Measurements from ENCODE around the gene PITPNC1. TPM values are rescaled to one million over a fixed set of nuclear protein-coding genes. Genes with fewer than 3 reads are reported as not detected.

The PITPNC1 gene
- total RNA-seq, 4 donors from 2014 or later: 1.9 to 12.4 (median 5.2) TPM

DNA sequence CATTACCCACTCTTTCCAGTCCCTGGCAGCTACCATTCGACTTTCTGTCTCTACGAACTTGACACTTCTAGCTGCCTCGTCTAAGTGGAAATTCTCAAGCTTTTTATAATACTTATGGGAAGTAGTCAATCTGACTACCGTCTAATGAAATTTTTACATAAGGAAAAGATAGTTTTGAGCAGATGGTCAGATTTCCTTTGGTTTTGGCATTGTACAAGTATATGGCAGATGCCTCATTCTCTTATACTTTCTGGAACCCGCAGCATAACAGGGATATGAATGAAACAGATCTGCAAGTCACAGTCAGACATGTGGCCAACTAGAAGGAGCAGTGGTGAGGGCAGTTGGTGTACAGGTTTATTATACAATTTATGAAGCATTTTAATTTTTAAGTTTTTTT, 146.0 kb downstream of the PITPNC1 start:
- H3K27me3 ChIP-seq: no peaks in the 10 kb centered on the region
- DNase-seq: no peak
- H3K4me3 ChIP-seq: no peak overlapping the region
- no peaks in the 10 kb centered on the region for H3K36me3 ChIP-seq
- no peak for TF ChIP-seq POLR2A (IDR thresholded peaks at IDR 0.05)
- TF ChIP-seq, protein P1, sequence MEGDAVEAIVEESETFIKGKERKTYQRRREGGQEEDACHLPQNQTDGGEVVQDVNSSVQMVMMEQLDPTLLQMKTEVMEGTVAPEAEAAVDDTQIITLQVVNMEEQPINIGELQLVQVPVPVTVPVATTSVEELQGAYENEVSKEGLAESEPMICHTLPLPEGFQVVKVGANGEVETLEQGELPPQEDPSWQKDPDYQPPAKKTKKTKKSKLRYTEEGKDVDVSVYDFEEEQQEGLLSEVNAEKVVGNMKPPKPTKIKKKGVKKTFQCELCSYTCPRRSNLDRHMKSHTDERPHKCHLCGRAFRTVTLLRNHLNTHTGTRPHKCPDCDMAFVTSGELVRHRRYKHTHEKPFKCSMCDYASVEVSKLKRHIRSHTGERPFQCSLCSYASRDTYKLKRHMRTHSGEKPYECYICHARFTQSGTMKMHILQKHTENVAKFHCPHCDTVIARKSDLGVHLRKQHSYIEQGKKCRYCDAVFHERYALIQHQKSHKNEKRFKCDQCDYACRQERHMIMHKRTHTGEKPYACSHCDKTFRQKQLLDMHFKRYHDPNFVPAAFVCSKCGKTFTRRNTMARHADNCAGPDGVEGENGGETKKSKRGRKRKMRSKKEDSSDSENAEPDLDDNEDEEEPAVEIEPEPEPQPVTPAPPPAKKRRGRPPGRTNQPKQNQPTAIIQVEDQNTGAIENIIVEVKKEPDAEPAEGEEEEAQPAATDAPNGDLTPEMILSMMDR (IDR thresholded peaks at IDR 0.05): no peak
- H3K27ac ChIP-seq: no peak overlapping the region
- no peaks in the 10 kb centered on the region for H3K9me3 ChIP-seq
- H3K4me1 ChIP-seq: peaks cover 0 to 6% (median 0%) of the 10 kb centered on the region in 4 donors

DNA sequence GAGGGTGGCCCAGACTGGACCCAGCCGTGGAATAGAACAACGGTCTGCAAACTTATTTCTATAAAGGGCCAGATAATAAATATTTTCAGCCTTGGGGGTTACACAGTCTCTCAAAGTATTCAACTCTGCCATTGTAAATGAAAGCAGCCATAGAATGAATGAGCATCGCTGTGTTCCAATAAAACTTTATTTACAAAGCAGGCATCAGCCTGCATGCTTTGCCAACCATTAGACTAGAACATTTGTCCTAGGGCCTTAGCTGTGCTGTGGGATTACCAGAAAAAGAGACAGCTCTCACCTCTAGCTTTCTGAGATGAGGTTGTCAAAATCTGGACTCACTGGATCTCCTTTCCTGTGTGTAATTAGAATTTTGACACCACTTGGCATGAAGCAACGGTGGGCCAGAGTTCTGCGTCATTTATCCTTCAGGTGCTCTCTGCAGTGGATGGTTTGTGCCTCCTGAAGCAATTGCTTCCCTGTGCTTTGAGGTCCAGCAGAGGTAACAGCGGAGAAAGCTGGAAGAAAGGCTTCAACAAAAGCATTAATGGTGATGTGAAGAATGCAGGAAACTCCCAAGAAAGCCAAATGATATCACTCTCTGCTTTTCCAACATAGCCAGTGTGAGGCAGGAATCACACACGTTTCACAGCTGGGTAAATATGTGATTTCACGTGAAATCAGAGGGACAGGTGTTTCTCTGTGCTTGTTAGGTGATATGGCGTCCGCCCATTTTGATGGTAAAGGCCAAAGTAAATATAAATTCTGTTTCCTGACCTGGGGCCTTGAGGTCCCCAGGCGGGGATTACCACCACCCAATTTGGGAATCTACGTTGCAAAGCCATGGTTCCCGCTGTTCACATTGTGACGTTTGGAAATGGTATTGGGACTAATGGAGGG, 148.4 kb downstream of the PITPNC1 start:
- peak in 1 of 3 donors; percentile 6 for DNase-seq
- TF ChIP-seq POLR2A (IDR thresholded peaks at IDR 0.05): no peak
- TF ChIP-seq, protein P1 (IDR thresholded peaks at IDR 0.05): no peak

DNA sequence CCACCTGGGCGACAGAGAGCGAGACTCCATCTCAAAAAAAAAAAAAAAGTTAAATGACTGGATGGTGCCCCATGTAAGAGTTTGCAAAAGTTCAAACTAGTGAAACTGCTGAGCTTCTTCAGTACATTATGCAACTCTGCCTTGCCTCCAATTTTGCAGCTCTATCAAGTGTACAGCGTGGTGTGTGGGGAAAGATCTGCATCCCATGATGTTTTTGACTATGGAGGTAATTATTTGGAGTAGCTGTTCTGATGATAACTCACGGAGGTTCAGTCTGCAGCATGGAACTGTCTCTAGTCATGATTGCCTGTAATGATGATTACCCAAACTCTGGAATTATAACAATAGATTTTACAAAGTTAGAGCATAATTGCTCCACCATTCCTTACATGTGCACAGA, 149.6 kb downstream of the PITPNC1 start:
- DNase-seq: no peak
- Histone ChIP-seq H3K36me3 (no peaks in the 10 kb centered on the region), H3K4me1 (peaks cover 0 to 12% (median 2%) of the 10 kb centered on the region in 4 donors), H3K27me3 (no peaks in the 10 kb centered on the region), H3K27ac (no peak overlapping the region), H3K9me3 (no peaks in the 10 kb centered on the region), H3K4me3 (no peak overlapping the region)
- TF ChIP-seq POLR2A (IDR thresholded peaks at IDR 0.05): no peak
- TF ChIP-seq, protein P1 (IDR thresholded peaks at IDR 0.05): no peak

More for the DNA sequence above, 148.4 kb downstream of the PITPNC1 start:
- Histone ChIP-seq H3K27me3 (no peaks in the 10 kb centered on the region), H3K9me3 (no peaks in the 10 kb centered on the region), H3K36me3 (no peaks in the 10 kb centered on the region), H3K27ac (no peak overlapping the region), H3K4me1 (peaks cover 0 to 12% (median 2%) of the 10 kb centered on the region in 4 donors), H3K4me3 (no peak overlapping the region)

DNA sequence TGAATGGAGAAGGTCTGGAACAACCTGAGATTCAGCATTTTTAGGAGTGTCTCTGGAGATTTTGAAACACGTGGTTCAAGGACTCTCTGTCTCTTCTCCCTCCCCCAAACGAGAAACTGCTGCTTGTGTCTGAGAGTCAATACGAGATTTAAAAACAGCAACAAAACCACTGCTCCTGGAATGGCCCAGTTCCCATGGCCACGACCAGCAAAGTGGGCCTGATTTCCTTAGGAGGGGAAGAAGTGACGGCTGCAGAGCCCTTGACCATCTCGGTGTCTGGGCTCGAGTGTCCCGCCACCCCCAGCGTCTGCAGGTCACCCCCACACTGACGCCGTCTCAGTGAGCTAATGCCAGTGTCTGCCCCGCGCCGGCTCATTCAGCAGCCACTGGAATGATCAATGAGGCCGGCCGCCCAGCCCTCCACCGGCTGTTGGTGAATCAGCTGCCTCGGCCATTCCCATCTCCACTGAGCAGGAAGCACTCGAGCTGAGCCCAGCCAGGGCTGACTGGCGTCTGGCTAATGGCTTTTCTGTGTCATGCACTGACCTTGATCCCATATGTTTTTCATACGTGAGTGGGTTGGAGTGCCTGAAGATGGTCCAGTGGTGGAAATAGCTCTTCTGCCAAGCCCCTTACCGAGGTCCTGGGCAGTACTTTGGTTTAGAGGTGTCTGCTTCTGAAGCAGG, 151.8 kb downstream of the PITPNC1 start:
- peak overlapping the region in 2 of 4 donors; percentile 26 to 52 for H3K27ac ChIP-seq
- TF ChIP-seq POLR2A (IDR thresholded peaks at IDR 0.05): no peak
- TF ChIP-seq, protein P1 (IDR thresholded peaks at IDR 0.05): no peak
- no peaks in the 10 kb centered on the region for H3K36me3 ChIP-seq
- peaks cover 0 to 14% (median 2%) of the 10 kb centered on the region in 4 donors for H3K4me1 ChIP-seq
- H3K4me3 ChIP-seq: peak overlapping the region in 1 of 4 donors; percentile 21
- no peaks in the 10 kb centered on the region for H3K9me3 ChIP-seq
- DNase-seq: peak; percentile 24 to 82 (median 81)
- no peaks in the 10 kb centered on the region for H3K27me3 ChIP-seq

DNA sequence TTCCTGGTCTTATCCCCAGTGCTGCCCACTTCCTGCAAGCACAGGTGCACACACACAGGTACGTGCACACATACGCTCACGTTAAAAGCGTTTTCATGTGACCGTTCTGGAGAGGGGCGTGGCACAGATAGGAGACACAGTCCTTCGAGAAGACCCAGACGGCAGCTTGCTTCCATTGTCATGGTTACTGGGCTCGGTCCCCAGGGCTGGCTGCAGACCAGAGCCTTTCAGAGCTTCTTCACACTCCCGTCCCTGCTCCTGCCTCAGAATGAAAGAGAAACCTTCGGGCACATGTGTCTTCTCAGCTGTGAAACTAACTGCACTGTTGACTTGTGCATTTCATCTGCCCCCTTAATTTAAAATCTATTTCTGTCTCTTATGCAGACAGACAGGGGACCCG, 154.2 kb downstream of the PITPNC1 start:
- Histone ChIP-seq H3K4me3 (peak overlapping the region in 2 of 4 donors; percentile 8 to 22), H3K36me3 (no peaks in the 10 kb centered on the region), H3K9me3 (no peaks in the 10 kb centered on the region), H3K27me3 (no peaks in the 10 kb centered on the region), H3K27ac (no peak overlapping the region), H3K4me1 (peaks cover 0 to 14% (median 2%) of the 10 kb centered on the region in 4 donors)
- TF ChIP-seq POLR2A (IDR thresholded peaks at IDR 0.05): no peak
- DNase-seq: peak in 1 of 3 donors; percentile 49

All from Peyer's patch (tissue), 4 donors.